ENCODE data around the gene OR10J5.

The OR10J5 gene

DNA sequence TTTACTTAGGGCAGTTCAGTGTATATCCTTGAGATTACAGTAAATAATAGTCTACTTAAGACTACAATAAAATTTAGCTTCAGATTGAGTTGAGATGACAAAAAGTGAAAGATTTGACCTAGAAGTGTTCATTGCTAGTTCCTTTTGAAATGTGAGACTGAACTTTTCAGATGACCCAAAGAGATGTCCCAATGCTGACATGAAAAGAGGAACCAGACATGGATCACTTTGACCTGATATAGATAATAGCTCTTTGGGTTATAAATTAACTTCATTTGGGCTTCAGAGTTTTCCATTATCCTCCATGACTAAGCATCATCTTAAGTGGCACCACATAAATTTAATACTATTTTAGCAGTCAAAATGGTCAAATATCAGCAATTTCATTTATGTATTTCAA lies 25.7 kb upstream of the OR10J5 start:
- H3K4me3 ChIP-seq (ENCODE audit: low read depth, low read length, poor library complexity, severe bottlenecking), result no peak overlapping the region
- H3K9me2 ChIP-seq (ENCODE audit: low read depth, low read length), result no peaks in the 10 kb centered on the region
- H3K9me3 ChIP-seq (ENCODE audit: low read length), result no peaks in the 10 kb centered on the region
- TF ChIP-seq, protein P1, sequence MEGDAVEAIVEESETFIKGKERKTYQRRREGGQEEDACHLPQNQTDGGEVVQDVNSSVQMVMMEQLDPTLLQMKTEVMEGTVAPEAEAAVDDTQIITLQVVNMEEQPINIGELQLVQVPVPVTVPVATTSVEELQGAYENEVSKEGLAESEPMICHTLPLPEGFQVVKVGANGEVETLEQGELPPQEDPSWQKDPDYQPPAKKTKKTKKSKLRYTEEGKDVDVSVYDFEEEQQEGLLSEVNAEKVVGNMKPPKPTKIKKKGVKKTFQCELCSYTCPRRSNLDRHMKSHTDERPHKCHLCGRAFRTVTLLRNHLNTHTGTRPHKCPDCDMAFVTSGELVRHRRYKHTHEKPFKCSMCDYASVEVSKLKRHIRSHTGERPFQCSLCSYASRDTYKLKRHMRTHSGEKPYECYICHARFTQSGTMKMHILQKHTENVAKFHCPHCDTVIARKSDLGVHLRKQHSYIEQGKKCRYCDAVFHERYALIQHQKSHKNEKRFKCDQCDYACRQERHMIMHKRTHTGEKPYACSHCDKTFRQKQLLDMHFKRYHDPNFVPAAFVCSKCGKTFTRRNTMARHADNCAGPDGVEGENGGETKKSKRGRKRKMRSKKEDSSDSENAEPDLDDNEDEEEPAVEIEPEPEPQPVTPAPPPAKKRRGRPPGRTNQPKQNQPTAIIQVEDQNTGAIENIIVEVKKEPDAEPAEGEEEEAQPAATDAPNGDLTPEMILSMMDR (IDR thresholded peaks at IDR 0.05; ENCODE audit: low read length), result no peak
- TF ChIP-seq EZH2 (IDR thresholded peaks at IDR 0.05; ENCODE audit: borderline replicate concordance, low read length), result no peak
- no peaks in the 10 kb centered on the region for H3F3A ChIP-seq (ENCODE audit: insufficient read depth, low read length)
- H4K20me1 ChIP-seq (ENCODE audit: insufficient read depth, low read length), result no peaks in the 10 kb centered on the region
- H3K79me2 ChIP-seq (ENCODE audit: insufficient read depth, low read length), result no peaks in the 10 kb centered on the region
- no peak overlapping the region for H3K27ac ChIP-seq (ENCODE audit: low read depth, low read length, poor library complexity, severe bottlenecking)
- no peaks in the 10 kb centered on the region for H3K36me3 ChIP-seq (ENCODE audit: insufficient read depth, low read length)
- H3K9ac ChIP-seq (ENCODE audit: low read length), result no peak overlapping the region
- no peak overlapping the region for H2AFZ ChIP-seq (ENCODE audit: low read length)
- H3K27me3 ChIP-seq (ENCODE audit: insufficient read depth, low read length), result no peaks in the 10 kb centered on the region
- H3K4me1 ChIP-seq (ENCODE audit: insufficient read depth, low read length, severe bottlenecking), result no peaks in the 10 kb centered on the region
- H3K4me2 ChIP-seq (ENCODE audit: low read length), result no peak overlapping the region

GRCh38 chr1:159560599-159560998 lies 24.8 kb upstream of the OR10J5 start:
- Histone ChIP-seq H3K79me2 (ENCODE audit: insufficient read depth, low read length) (no peaks in the 10 kb centered on the region), H3K9me2 (ENCODE audit: low read depth, low read length) (no peaks in the 10 kb centered on the region), H3K4me1 (ENCODE audit: insufficient read depth, low read length, severe bottlenecking) (no peaks in the 10 kb centered on the region), H3K36me3 (ENCODE audit: insufficient read depth, low read length) (no peaks in the 10 kb centered on the region), H4K20me1 (ENCODE audit: insufficient read depth, low read length) (no peaks in the 10 kb centered on the region), H3K27me3 (ENCODE audit: insufficient read depth, low read length) (no peaks in the 10 kb centered on the region), H3K9ac (ENCODE audit: low read length) (no peak overlapping the region), H3K4me3 (ENCODE audit: low read depth, low read length, poor library complexity, severe bottlenecking) (no peak overlapping the region), H3K27ac (ENCODE audit: low read depth, low read length, poor library complexity, severe bottlenecking) (no peak overlapping the region), H3K9me3 (ENCODE audit: low read length) (no peaks in the 10 kb centered on the region), H2AFZ (ENCODE audit: low read length) (no peak overlapping the region), H3F3A (ENCODE audit: insufficient read depth, low read length) (no peaks in the 10 kb centered on the region), H3K4me2 (ENCODE audit: low read length) (no peak overlapping the region)
- no peak for TF ChIP-seq EZH2 (IDR thresholded peaks at IDR 0.05; ENCODE audit: borderline replicate concordance, low read length)
- TF ChIP-seq, protein P1 (IDR thresholded peaks at IDR 0.05; ENCODE audit: low read length), result no peak

GRCh38 chr1:159556931-159557369 lies 21.1 kb upstream of the OR10J5 start:
- Histone ChIP-seq H3K4me1 (ENCODE audit: insufficient read depth, low read length, severe bottlenecking) (no peaks in the 10 kb centered on the region), H3K9ac (ENCODE audit: low read length) (no peak overlapping the region), H4K20me1 (ENCODE audit: insufficient read depth, low read length) (no peaks in the 10 kb centered on the region), H3K27me3 (ENCODE audit: insufficient read depth, low read length) (no peaks in the 10 kb centered on the region), H3K9me2 (ENCODE audit: low read depth, low read length) (no peaks in the 10 kb centered on the region), H3K9me3 (ENCODE audit: low read length) (no peaks in the 10 kb centered on the region), H3K4me3 (ENCODE audit: low read depth, low read length, poor library complexity, severe bottlenecking) (no peak overlapping the region), H2AFZ (ENCODE audit: low read length) (no peak overlapping the region), H3K4me2 (ENCODE audit: low read length) (no peak overlapping the region), H3K27ac (ENCODE audit: low read depth, low read length, poor library complexity, severe bottlenecking) (no peak overlapping the region), H3K36me3 (ENCODE audit: insufficient read depth, low read length) (no peaks in the 10 kb centered on the region), H3F3A (ENCODE audit: insufficient read depth, low read length) (no peaks in the 10 kb centered on the region), H3K79me2 (ENCODE audit: insufficient read depth, low read length) (no peaks in the 10 kb centered on the region)
- TF ChIP-seq, protein P1 (IDR thresholded peaks at IDR 0.05; ENCODE audit: low read length), result no peak
- TF ChIP-seq EZH2 (IDR thresholded peaks at IDR 0.05; ENCODE audit: borderline replicate concordance, low read length), result no peak
